Middle frontal gyrus (tissue), 1 donor: ENCODE results near the gene USF1.
"Not testable (repeated sequence)": the region's sequence is repeated elsewhere in the genome, so short reads cannot be mapped to it uniquely, and the experiment has no call there.

Source experiments
- DNase-seq: peaks from one replicate; pipeline ENCODE4 v3.0.0-alpha.2; 2015; ENCODE audit warnings: low spot score; ENCODE audit errors: extremely low spot score

The USF1 gene

GRCh38 chr1:160992036-160992435, 53.7 kb downstream of the USF1 start:
- DNase-seq = not testable (repeated sequence)
